Stimulated activated naive B cell treated with anti-CD40 and anti-IgM and Interleukin-4, amounts not matched to agents 10 μg/mL and 1 μg/mL and 100 μg/mL, for 72 hours (primary cell): ENCODE measurements around the gene COL1A1.

Experiments
- ATAC-seq, 2 donors: fragments of 150-1000 bp; cut with Tn5 transposase; replicated peaks; 2 replicates each; pipeline ENCODE4 v1.10.0; 2021; ENCODE audit warnings: moderate library complexity in 1 of 2
- DNase-seq: peaks from one replicate; pipeline ENCODE4 v3.0.0; 2021
- H3K27ac Mint-ChIP-seq: one replicate; pipeline ENCODE4 v1.8.0; 2022; ENCODE audit warnings: mild to moderate bottlenecking, mixed read lengths
- H3K27me3 Mint-ChIP-seq, 2 donors: one replicate each; pipeline ENCODE4 v1.8.0; 2022; ENCODE audit warnings: mixed read lengths in 2 of 2
- H3K36me3 Mint-ChIP-seq, 2 donors: one replicate each; pipeline ENCODE4 v1.8.0; 2022; ENCODE audit warnings: mixed read lengths in 2 of 2, mild to moderate bottlenecking in 1 of 2
- H3K4me1 Mint-ChIP-seq, 2 donors: one replicate each; pipeline ENCODE4 v1.8.0; 2022; ENCODE audit warnings: mixed read lengths in 2 of 2, mild to moderate bottlenecking in 1 of 2
- H3K4me3 Mint-ChIP-seq, 2 donors: one replicate each; pipeline ENCODE4 v1.8.0; 2022; ENCODE audit warnings: mild to moderate bottlenecking in 2 of 2, mixed read lengths in 2 of 2, moderate library complexity in 1 of 2
- H3K9me3 Mint-ChIP-seq, 2 donors: one replicate each; pipeline ENCODE4 v1.8.0; 2022; ENCODE audit warnings: mixed read lengths in 2 of 2, mild to moderate bottlenecking in 1 of 2

Gene COL1A1

DNA sequence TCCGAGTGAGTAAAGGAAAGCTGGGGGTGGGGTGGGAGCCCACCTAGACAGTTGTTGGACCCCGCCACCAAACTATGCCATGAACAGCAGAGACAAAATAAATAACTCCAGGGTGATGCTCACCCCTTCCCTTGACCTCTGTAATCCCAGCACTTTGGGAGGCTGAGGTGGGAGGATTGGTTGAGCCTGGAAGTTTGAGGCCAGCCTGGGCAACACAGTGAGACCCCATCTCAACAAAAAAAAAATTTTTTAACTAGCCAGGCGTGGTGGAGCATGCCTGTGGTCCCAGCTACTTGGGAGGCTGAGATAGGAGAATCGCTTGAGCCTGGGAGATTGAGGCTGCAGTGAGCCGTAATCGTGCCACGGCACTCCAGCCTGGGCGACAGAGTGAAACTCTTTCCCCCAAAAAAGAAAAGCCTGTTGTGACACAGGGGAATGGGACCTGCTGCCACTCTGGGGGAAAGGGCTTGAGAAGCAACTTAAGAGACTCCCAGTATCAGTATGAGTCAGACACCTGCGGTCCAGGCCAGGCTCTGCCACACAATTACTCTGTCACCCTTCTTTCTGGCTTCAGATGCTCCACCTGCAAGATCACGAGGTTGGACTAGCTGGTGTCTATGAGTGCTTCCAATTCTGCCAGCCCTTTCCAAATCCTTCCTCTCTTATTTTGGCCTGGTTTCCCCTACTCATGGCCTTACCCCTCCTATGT lies 30.6 kb downstream of the COL1A1 start:
- no peak for DNase-seq
- no peaks in the 10 kb centered on the region for H3K27me3 Mint-ChIP-seq
- H3K9me3 Mint-ChIP-seq: no peaks in the 10 kb centered on the region
- H3K36me3 Mint-ChIP-seq: peaks cover 0 to 1% of the 10 kb centered on the region in 2 donors
- H3K27ac Mint-ChIP-seq: peak overlapping the region; percentile 49
- no peak overlapping the region for H3K4me3 Mint-ChIP-seq
- ATAC-seq: peak; percentile 37 to 67
- peaks cover 21 to 26% of the 10 kb centered on the region in 2 donors for H3K4me1 Mint-ChIP-seq

DNA sequence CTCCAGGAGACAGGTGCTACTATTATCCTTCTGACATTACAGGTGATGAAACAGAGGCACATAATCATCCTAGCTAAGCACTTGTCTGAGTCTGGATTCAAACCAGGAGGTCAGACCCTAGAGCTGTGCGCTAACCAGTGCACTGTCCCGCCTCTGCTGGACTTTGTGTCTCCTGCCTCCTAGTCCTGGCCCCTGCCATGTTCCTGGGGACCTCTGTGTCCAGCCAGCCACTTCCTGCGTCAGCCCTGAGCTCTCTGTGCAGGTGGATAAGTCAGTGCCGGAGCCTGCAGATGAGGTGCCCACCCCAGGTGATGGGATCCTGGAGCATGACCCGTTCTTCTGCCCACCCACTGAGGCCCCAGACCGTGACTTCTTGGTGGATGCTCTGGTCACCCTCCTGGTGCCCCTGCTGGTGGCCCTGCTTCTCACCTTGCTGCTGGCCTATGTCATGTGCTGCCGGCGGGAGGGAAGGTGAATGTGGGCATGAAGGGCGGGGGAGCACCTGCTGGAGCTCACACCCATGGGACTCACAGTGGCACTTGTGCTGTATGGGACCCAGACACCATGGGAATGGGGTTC lies 31.5 kb downstream of the COL1A1 start:
- ATAC-seq: no peak
- Mint-ChIP-seq H3K9me3 (no peaks in the 10 kb centered on the region), H3K4me3 (no peak overlapping the region), H3K27ac (no peak overlapping the region), H3K27me3 (no peaks in the 10 kb centered on the region), H3K4me1 (peaks cover 28 to 33% of the 10 kb centered on the region in 2 donors), H3K36me3 (peaks cover 0 to 1% of the 10 kb centered on the region in 2 donors)
- no peak for DNase-seq

DNA sequence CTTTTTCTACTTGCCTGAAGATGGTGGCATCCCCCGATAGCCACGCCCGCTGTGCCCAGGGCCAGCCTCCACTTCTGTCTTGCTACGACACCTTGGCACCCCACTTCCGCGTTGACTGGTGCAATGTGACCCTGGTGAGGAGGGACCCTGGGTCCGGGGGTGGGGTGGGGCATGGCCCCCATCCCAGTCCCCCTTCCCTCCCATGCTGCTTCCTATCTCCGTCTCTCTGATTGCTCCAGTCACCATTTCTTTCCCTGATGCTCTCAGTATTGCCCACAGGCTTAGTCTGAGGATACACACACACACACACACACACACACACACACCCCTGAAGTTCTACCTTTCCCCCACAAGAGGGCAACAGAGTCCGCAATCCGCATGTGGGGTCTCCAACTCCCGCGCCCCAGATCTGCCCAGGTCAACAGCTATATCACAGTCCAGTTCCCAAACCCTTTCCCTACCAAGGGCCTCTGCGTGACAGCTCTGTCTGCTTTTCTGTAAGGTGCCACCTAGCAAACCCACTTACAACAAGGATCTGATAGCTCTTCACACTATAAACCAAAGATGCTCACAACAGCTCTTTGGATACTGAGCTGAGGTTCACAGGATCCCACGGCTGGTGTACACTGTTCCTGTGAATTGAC lies 32.2 kb downstream of the COL1A1 start:
- ATAC-seq (peak; percentile 75 to 77), DNase-seq (peak; percentile 57)
- Mint-ChIP-seq H3K36me3 (peaks cover 0 to 1% of the 10 kb centered on the region in 2 donors), H3K4me3 (peak overlapping the region; percentile 65 to 79), H3K27ac (peak overlapping the region; percentile 2), H3K27me3 (no peaks in the 10 kb centered on the region), H3K4me1 (peaks cover 32 to 38% of the 10 kb centered on the region in 2 donors), H3K9me3 (no peaks in the 10 kb centered on the region)

DNA sequence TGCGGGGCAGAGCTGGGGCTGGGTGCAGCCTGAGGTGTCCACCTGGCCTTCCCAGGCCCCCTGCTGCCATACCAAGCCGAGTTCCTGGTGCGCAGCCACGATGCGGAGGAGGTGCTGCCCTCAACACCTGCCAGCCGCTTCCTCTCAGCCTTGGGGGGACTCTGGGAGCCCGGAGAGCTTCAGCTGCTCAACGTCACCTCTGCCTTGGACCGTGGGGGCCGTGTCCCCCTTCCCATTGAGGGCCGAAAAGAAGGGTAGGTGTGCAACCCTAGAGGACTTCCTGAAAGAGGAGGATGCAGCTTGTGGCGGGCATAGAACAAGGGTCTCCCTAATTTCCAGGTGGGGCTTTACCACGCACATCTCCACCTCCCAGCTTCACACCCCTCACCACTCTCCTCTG lies 33.1 kb downstream of the COL1A1 start:
- DNase-seq (no peak), ATAC-seq (no peak)
- H3K4me1 Mint-ChIP-seq: peaks cover 41 to 47% of the 10 kb centered on the region in 2 donors
- H3K36me3 Mint-ChIP-seq: peaks cover 0 to 1% of the 10 kb centered on the region in 2 donors
- no peaks in the 10 kb centered on the region for H3K9me3 Mint-ChIP-seq
- H3K27ac Mint-ChIP-seq: peak overlapping the region; percentile 71
- H3K27me3 Mint-ChIP-seq: no peaks in the 10 kb centered on the region
- H3K4me3 Mint-ChIP-seq: no peak overlapping the region

DNA sequence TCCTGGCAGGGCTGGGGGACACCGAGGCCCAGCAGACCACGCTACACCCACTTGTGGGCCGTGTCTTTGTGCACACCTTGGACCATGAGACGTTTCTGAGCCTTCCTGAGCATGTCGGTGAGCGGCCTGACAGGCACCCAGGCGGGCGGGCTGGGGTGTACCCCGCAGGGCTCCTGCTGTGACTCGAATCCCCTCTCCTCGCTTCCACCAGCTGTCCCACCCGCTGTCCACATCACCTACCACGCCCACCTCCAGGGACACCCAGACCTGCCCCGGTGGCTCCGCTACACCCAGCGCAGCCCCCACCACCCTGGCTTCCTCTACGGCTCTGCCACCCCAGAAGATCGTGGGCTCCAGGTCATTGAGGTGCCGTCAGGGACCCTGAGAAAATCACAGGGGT lies 34.1 kb downstream of the COL1A1 start:
- Mint-ChIP-seq H3K27ac (no peak overlapping the region), H3K4me1 (peaks cover 49 to 56% of the 10 kb centered on the region in 2 donors), H3K9me3 (no peaks in the 10 kb centered on the region), H3K36me3 (peaks cover 0 to 1% of the 10 kb centered on the region in 2 donors), H3K27me3 (no peaks in the 10 kb centered on the region), H3K4me3 (no peak overlapping the region)
- no peak for DNase-seq
- no peak for ATAC-seq

DNA sequence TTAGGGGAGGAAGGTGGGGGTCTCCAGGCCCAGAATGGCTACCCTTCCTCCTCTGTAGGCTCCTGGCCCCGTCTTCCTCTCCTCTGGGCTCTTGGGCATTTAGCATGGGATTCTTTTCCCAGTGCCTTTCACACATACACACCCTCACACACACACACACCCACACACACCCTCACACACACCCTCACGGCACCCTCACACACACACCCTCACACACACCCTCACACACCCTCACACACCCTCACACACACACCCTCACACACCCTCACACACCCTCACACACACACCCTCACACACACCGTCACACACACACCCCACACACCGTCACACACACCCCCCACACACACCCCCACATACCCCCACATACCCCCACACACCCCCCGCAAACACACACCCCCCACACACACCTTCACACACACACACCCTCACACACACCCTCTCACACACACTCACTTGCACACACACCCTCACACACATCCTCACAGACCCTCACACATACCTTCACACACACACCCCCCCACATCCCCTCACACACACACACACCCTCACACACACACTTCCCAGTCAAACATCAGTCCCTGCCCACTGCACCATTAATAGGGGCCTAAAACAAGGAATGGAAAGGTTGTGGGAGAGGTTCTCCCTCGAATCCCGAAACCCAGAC lies 34.8 kb downstream of the COL1A1 start:
- no peak overlapping the region for H3K4me3 Mint-ChIP-seq
- peaks cover 55 to 64% of the 10 kb centered on the region in 2 donors for H3K4me1 Mint-ChIP-seq
- ATAC-seq: no peak
- peaks cover 1 to 2% of the 10 kb centered on the region in 2 donors for H3K36me3 Mint-ChIP-seq
- no peaks in the 10 kb centered on the region for H3K27me3 Mint-ChIP-seq
- peak overlapping the region; percentile 10 for H3K27ac Mint-ChIP-seq
- no peaks in the 10 kb centered on the region for H3K9me3 Mint-ChIP-seq
- DNase-seq: no peak

DNA sequence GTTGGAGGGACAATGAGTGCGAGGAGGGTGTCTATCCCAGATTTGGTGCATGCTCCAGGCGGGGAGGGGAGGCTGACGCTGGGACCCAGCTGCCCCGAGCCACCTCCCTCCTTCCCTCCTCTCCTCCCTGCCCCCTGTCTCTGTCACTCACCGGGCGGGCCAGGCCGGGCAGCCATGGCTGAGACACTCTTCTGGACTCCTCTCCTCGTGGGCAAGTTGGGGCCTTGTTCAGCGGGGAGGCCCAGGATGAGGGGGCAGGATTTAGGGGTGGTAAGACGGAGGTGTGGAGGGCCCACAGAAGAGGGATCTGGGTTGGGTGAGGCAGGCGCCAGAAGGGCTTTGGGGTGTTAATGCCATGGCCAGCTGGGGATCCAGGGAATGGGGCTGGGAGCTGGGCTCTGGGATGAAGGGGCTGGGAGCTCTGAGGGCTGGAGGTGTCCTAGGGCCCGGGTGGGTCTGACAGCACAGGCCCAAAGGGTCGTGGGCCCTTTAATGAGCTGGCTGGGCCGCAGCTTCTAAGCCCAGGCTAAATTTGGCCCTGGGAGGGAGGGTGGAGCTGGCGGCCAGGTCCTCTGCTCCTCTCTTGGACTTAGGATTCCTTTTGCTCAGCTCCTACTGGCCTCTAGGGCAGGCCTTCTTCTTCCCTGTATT lies 35.4 kb downstream of the COL1A1 start, which contains the start of gene SGCA:
Gene SGCA (plus strand): TSS at position 139 of the 651 bp plus-strand sequence. CDS start 36 bp downstream, at position 175.
- Mint-ChIP-seq H3K27me3 (no peaks in the 10 kb centered on the region), H3K36me3 (peaks cover 1 to 3% of the 10 kb centered on the region in 2 donors), H3K4me3 (peak within 1 kb of the TSS in 1 of 2 donors; percentile 2), H3K9me3 (no peaks in the 10 kb centered on the region), H3K4me1 (peaks cover 54 to 62% of the 10 kb centered on the region in 2 donors), H3K27ac (peak within 1 kb of the TSS; percentile 69)
- DNase-seq: no peak
- no peak for ATAC-seq

DNA sequence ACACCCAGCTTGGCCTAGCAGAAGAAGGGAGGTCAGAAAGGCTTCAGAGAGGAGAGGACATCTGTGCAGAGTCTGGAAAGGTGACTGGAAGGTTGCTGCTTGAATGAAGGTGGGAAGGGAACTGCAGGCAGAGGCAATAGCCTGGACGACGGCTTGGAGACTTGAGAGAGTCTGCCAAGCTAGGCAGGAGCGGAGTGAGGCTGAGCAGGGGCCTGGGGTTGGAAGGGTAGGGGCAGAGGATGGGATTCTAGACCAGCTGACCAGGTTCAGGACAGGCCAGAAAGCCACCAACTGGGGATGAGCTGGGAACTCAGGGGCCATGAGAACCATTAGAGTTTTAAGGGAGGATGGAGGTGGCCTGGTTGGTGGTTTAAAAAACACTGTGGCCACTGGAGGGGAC lies 36.0 kb downstream of the COL1A1 start:
- Mint-ChIP-seq H3K27me3 (no peaks in the 10 kb centered on the region), H3K4me3 (peak overlapping the region in 1 of 2 donors; percentile 2), H3K36me3 (peaks cover 1 to 3% of the 10 kb centered on the region in 2 donors), H3K27ac (peak overlapping the region; percentile 68), H3K9me3 (no peaks in the 10 kb centered on the region), H3K4me1 (peaks cover 58 to 65% of the 10 kb centered on the region in 2 donors)
- DNase-seq (no peak), ATAC-seq (no peak)

DNA sequence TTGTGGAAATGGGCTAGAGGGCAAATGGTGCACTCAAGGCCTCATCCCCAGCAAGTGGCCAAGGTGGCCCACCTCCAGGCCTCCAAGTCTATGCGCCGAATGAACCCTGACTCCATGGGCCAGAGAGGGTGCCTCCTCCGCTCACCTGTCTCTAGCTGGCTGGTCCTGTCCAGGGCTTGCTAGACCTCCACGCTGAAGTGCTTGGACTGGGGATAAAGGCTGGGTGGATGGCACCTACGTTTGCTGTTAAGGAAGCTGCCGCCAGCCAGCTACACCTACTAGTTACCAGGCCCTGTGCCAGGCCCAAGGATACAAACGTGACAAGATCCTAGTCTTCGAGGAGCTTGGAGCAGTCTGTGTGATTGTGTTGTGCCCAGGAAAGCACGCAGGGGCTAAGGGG lies 36.4 kb downstream of the COL1A1 start:
- H3K9me3 Mint-ChIP-seq: no peaks in the 10 kb centered on the region
- H3K4me3 Mint-ChIP-seq: peak overlapping the region in 1 of 2 donors; percentile 2
- ATAC-seq (no peak), DNase-seq (no peak)
- peaks cover 58 to 65% of the 10 kb centered on the region in 2 donors for H3K4me1 Mint-ChIP-seq
- peaks cover 1 to 3% of the 10 kb centered on the region in 2 donors for H3K36me3 Mint-ChIP-seq
- no peaks in the 10 kb centered on the region for H3K27me3 Mint-ChIP-seq
- peak overlapping the region; percentile 68 for H3K27ac Mint-ChIP-seq

DNA sequence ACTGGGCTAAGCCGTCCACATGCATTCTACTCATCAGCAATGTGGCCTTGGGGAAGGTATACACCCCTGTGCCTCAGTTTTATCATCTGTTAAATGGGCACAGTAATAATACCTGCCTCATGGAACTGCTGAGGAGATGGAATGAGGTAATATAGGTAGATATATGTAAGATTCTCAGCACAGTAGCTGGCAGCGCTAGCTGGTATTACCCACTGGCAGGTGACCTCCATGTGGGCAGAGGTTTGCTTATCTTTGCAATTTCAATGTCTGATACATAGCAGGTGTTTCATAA lies 36.8 kb downstream of the COL1A1 start:
- DNase-seq: no peak
- no peak overlapping the region for H3K4me3 Mint-ChIP-seq
- peaks cover 1 to 3% of the 10 kb centered on the region in 2 donors for H3K36me3 Mint-ChIP-seq
- no peaks in the 10 kb centered on the region for H3K9me3 Mint-ChIP-seq
- no peaks in the 10 kb centered on the region for H3K27me3 Mint-ChIP-seq
- peaks cover 59 to 65% of the 10 kb centered on the region in 2 donors for H3K4me1 Mint-ChIP-seq
- H3K27ac Mint-ChIP-seq: peak overlapping the region; percentile 7
- no peak for ATAC-seq

DNA sequence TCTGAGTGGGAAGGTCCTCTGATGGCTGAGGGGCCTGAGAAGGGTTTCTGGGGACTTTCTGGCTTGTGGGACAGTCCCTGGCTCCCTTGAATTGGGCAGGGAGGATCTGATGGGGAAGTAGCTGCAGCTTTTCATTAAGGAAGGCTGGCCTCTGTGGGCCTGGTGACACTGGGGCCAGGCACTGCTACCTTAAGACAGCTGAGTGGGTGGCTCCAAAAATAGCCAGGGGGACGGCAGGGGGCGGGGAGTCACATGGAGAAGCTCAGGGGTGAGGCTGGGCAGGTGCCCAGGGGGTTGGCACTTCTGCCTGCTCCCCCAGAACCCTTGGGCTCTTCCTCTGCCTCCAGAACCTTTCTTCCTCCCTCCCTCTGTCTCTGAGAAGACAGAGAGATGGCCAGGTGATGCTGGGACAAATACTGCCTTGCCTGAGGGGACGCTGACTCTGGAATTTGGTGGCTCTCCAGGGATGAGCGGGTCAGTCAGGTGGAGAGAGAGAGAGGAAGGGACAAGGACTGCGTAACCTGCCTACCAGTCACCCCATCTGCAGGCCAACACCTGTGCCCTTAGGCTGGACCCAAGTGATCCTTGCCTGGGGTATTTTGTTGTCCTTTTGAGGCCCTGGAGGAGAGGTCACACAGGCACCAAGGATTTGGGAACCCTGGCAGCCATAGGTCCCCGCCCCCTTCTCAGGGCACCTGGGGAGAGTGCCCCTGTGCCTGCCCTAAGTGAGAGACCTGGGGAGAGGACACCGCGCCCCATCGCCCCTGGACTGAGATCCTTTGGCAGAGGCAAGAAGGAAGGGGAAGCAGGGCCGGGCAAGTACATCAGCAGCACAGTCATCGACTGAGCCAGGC lies 37.4 kb downstream of the COL1A1 start:
- H3K36me3 Mint-ChIP-seq: peaks cover 1 to 3% of the 10 kb centered on the region in 2 donors
- ATAC-seq (peak; percentile 70 to 74), DNase-seq (peak; percentile 72)
- peak overlapping the region; percentile 80 for H3K27ac Mint-ChIP-seq
- no peaks in the 10 kb centered on the region for H3K9me3 Mint-ChIP-seq
- H3K4me1 Mint-ChIP-seq: peaks cover 55 to 59% of the 10 kb centered on the region in 2 donors
- H3K4me3 Mint-ChIP-seq: peak overlapping the region; percentile 63 to 77
- H3K27me3 Mint-ChIP-seq: no peaks in the 10 kb centered on the region

DNA sequence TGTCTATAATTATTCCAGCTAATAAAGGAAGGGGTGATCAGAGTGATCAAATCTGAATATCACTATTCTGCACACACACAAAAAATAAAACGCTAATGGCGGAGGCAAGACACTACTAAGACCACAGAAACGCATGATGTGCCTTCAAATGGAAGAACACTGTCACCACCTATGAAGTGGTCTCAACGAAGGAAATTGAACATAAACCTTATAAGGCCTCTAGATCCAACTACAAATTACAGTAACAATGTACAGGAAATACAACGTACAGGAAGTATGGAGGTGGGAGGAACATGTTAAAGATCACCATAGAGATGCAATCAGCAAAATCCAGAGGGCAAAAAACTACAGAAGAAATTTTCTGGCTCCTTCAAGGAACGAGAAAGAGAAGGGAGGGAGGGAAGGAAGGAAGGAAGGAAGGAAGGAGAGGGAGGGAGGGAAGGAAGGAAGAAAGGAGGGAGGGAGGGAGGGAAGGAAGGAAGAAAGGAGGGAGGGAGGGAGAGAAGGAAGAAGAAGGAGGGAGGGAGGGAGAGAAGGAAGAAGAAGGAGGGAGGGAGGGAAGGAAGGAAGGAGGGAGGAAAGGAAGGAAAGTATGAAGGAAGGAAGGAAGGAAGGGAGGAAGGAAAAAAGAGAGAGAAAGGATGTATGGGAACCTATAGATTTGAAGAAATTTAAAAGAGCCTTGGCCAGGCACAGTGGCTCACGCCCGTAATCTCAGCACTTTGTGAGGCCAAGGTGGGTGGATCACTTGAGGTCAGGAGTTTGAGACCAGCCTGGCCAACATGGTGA lies 38.8 kb downstream of the COL1A1 start:
- Mint-ChIP-seq H3K4me1 (peaks cover 51 to 52% of the 10 kb centered on the region in 2 donors), H3K27ac (peak overlapping the region; percentile 43), H3K27me3 (no peaks in the 10 kb centered on the region), H3K4me3 (peak overlapping the region in 1 of 2 donors; percentile 26), H3K36me3 (peaks cover 1 to 3% of the 10 kb centered on the region in 2 donors), H3K9me3 (no peaks in the 10 kb centered on the region)
- no peak for ATAC-seq
- DNase-seq: no peak

DNA sequence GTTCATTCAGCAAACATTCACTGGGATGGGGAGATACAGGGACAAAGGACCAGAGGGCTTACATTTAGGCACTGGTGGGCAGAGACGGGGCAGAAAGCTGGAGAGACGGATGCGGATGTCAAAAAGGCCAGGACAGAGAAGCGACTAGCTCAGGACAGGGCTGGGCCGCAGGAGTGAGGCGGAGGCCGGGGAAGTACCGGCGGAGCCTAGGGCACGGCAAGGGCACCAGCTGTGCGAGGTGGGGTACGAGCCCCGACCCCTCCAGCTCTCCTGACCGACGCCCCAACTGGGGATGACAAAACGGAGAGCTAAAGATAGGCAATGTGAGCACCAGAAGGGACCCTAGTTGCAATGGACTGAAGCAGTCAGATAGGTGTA lies 39.5 kb downstream of the COL1A1 start:
- no peak for ATAC-seq
- no peaks in the 10 kb centered on the region for H3K27me3 Mint-ChIP-seq
- H3K4me1 Mint-ChIP-seq: peaks cover 50 to 52% of the 10 kb centered on the region in 2 donors
- H3K9me3 Mint-ChIP-seq: no peaks in the 10 kb centered on the region
- H3K27ac Mint-ChIP-seq: peak overlapping the region; percentile 96
- peaks cover 0 to 3% of the 10 kb centered on the region in 2 donors for H3K36me3 Mint-ChIP-seq
- peak overlapping the region; percentile 82 to 89 for H3K4me3 Mint-ChIP-seq
- no peak for DNase-seq
